NCI-H146 treated with DMSO at 0.1 percent for 48 hours (cell line): Measurements from ENCODE around the gene PHACTR3.

Experiments
- DNase-seq: peaks from one replicate; lab custom pipeline; 2025; ENCODE audit not compliant: unreplicated experiment; lab: John Stamatoyannopoulos, UW

The PHACTR3 gene

DNA sequence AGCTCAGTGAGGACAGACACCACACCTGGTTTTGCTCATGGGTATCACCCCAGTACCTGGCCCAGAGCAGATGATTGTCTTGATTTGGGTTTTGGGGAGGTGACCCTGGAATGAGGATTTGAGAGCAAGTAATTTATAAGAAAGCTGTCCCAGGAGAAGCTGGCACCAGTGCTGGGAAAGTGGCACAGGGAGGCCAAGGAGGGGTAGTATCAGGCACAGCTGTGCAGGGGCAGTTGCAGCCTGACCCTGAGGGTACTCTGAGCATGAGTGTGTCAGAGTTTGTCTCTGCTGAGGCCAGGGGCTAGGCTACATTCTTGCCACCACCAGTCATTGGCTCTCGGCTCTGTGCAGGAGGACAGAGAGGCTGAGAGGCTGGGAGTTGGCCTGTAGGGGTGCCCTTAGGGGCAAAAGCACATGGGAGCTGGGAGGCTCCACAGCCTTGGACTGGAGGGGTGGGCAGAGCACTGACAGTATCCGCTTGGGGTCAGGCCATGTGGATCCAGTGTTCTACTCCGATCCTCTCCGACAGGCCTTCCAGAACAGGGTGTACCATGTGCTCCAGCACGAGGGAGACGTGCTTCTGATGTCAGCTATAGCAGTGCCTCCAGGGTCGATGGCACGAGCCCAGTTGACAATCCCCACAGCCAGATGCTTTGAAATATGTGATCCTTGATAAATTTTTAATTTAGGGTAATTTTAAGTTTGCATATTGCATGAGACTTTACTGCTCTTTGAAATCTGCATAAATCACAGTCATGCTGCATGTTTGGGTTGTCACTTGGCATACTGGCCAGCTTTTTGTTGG is 121.3 kb downstream of the PHACTR3 start:
- DNase-seq, result no peak

DNA sequence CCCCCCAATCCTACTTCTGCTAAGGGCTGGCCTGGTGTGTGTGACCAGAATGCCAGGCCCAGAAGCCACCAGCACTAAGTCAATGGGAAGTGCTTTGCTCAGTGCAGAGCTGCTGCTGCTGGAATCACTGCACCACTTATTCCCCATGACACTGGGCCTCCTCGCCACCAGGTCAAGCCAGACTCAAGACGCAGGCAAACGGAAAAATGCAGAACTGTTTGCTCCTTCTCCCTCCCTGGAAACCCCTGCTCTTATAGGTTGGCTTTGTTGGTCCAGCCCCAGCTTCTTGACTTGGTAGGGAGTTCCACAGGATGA is 121.9 kb downstream of the PHACTR3 start:
- no peak for DNase-seq

DNA sequence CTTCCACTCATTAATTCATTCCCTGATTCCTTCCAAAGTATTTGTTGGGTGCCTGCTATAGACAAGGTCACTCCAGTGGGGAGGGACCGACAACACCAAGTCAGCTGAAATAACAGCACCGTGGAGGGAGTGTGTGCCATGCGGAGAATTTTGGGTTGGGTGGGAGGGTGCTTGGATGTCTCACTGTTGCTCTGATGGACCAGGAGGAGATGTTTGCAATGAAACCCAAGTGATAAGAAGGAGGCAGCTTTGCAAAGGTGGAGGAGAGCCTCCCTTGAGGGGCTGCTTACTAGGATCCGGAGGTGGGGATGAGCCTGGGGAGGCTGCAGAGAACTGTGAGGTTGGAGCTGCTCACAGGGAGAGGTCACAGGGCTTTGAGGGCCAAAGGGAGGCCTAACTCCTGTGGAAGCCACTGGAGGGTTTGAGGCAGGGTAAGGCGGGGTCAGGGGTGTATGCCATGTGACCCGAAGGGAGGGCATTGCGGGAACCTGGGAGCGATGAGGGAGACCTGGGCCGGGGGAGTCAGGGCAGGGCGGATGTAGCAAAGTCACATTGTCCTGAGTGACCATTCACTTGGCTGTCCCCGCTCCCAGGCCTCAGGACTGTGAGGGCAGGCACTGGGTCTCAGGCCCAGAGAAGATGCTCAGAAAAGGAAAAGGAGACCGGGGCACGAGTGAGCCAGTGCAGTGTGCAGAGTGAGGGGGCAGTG is 124.5 kb downstream of the PHACTR3 start:
- no peak for DNase-seq

DNA sequence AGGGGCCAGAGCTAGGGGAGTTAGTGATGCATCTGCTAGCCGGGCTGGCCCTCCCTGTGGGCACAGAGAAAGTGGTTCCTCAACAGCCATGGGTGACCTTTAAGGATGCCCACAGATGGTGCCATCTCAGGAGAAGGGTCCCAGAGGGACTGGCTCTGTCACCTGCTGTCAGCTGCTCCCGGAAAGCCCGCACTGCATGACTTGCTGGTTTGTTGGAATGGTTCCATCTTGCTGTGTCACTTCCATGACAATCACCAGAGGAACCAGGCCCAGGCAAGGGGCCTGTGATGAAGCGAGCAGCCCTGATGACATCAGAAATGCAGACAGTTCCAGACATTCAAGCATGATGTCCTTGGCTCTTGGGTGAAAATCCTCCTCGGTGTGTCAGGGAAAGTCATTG is 125.2 kb downstream of the PHACTR3 start:
- DNase-seq, result no peak

DNA sequence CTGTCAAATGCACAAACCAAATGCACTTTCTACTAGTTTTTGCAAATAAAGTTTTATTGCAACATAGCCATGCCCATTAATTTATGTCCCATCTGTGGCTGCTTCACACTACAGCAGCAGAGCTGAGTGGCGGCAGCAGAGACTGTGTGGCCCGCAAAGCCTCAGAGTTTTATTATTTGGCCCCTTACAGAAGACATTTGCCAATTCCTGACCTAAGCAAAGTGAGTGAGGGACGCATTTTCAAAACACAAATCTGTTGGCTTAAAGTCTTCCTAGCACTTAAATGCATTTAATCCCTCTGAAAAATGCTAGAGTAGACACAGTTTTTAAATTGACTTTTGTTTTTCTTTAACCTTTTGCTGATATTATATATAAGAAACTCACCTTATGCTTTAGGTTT is 126.4 kb downstream of the PHACTR3 start:
- DNase-seq, result no peak

DNA sequence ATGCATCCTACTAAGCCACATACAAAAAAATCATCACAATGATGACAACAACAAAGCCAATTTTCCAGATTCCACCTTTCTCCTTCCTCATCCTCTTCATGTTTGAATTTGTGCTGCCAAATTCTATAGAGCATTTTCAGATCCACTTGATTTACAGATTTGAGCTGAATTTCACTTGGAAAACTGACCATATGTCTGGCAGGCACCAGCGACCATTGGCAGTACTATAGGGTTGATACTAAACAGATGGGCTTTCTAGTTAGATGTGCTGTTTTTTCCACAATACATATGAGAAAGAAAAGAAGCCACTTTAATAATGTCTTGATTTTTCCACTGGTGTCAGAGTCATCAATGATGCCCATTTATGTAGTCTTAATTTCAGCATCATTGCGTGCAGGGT is 127.0 kb downstream of the PHACTR3 start:
- no peak for DNase-seq

DNA sequence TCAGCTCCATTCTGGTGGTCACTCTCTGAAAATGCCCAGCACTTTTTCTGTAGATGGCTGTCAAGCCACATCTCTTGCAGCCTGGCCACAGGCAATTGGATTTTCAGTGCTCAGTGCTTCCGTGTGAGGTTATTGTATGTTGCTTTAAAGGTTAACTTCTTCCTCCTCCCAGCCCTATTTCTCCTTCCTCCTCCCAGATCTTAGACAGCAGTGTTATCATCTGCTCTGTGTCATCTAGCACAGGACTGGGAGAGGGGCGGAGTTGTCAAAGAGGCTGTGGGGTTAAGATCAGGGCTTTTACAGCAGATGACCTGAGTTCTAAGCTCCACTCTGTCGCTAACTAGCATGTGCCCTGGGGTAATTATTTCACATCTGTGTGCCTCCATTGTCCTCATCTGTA is 129.0 kb downstream of the PHACTR3 start:
- DNase-seq, result no peak

DNA sequence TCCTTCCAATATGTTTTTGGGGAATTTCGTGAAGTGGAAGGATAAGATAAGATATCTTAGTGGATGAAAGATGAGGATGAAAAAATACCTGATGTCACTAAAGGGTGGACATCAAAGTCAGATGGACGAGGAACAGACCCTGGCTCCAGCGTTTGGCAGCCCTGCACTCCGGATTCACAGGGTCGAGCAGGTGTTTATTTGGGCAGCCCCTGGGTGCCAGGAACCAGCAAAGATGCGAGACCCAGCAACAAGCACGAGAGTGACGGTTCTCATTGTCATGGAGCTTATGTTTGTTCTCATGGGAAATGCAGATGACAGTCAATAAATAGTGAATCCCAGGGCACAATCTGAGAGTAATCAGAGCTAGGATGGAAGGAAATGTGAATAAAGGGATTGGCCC is 131.1 kb downstream of the PHACTR3 start:
- DNase-seq, result no peak

DNA sequence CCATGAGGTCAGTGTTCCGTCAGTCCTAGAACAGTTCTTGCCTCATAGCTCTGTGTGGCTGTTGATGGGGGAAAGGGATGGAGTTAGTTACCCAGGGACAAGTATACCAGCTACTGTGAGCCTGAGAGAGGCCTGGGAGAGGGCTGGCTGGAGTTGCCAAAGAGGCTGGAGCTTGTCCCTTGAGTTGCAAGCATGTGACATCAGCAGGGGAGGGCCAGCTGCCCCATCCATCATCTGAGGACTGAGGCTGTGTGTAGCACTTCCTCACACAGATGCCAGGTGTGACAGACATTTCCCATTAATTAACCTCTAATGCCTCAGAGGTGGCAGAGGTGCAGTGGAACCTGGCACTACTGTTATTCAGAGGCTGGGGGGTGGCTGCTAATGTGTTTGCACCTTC is 131.6 kb downstream of the PHACTR3 start:
- DNase-seq, result no peak

DNA sequence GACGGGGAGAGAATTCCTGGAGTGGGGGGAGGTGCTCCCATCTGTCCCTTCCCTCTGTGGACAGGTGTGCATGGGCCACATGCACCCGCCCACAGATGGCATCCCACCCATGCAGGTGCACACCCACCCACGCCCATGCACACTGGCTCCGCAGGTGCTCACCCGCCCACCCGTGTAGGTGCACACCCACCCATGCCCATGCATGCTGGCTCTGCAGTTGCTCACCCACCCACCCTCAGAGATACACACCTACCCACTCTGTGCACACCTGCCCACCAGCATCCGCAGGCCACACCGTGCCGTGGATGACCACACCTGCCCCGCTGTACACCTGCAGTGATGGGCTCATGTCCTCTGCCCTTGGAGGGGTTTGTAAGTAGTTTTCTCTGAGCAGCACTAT is 132.0 kb downstream of the PHACTR3 start:
- no peak for DNase-seq

DNA sequence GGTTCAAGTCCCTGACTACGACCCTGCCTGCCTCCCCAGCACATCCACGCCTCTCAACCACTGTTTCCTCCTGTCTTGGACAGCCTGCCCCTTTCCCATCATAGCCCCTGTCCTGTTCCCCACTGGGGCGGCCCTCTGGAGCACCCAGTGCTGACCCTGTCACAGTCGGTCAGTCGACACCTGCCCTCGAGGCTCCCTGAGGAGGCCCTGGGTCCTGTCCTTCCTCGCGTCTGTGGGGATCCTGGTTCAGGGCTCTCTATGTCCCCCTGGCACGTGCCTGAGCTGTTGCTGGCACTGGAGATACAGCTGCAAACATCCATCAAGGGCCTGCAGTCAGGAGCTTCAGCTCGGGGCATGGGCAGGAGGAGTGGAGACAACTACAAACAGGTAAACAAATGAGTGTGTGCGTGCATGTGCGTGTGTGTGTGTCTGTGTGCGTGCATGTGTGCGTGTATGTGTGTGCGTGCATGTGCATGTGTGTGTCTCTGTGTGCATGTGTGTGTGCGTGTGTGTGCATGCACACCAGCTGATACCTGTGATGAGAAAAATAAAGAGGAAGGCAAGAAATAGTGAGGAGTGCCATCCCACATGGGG is 132.8 kb downstream of the PHACTR3 start:
- no peak for DNase-seq

DNA sequence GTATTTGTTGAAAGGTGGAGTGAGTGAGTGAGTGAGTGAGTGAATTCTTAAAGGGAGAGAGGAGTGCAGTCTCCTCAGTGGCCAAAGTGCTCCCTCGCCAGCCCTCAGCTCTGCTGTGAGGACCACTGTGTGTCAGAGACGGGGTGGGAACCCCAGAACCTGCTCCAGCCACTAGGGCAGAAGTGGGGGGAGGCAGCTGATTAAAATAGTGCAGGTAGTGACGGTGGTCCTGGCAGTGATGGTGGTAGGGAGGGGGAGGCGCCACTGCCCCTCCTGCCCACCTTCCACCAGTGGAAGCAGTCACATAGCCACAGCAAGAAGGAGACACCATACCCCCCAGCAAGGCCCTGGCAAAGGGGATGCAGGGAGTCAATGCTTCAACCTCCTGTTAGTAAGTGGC is 133.5 kb downstream of the PHACTR3 start:
- no peak for DNase-seq

DNA sequence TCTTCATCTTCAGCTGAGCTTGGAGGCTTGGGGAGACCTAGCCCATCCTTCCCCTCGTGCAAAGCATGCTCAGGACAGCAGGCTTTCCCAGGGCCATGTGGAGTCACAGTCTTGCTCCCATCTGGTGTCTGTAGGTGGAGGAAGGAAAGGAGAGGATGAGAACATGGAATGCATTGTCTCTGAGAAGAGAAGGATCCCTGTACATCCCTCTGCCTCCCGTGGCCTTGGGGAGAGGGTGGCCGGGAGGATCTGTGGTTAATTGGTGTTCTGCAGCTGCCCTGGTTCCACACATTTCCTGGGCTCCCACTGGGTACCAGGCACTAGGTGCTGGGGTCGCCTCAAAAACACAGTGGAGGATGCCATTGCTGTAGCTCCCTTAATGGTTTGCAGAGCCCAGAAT is 134.5 kb downstream of the PHACTR3 start:
- DNase-seq, result no peak

DNA sequence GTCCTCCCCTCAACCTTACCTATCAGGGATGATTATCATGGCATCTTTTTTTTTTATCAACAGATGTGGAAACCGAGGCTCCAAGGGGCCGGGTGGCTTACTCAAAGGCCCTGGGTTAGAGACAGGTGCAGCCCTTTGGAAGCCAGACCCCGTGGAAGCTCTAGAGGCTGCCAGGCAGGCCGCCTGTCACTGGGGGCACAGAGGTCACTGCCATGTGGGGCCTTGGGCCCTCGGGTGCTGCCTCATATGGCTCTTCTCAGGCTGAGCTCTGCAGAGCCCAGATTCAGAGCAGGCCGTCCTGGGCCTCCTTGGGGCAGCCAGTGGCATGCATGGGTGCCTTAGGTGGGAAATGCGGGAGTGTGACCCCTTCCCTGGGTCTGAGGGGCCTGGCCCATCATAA is 136.3 kb downstream of the PHACTR3 start:
- no peak for DNase-seq

DNA sequence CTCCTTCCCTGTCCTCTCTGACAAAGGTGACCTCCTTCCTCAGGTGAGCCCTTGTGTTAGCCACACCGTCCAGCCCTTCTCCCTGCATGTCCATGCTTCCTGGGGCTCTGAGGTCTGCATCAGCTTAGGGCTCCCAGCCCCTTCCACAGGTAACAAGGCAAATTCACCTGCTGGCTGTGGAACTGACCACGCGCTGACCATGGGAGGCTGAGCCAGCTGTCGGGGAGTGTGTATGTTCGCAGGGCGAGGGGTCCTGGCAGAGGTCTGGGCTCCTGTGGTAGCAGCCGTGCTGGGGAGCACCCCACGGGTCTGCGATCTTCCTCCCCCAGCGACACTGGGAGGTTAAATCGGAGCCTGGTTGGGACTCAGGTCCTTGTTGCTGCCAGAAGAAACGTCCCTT is 136.7 kb downstream of the PHACTR3 start:
- no peak for DNase-seq

DNA sequence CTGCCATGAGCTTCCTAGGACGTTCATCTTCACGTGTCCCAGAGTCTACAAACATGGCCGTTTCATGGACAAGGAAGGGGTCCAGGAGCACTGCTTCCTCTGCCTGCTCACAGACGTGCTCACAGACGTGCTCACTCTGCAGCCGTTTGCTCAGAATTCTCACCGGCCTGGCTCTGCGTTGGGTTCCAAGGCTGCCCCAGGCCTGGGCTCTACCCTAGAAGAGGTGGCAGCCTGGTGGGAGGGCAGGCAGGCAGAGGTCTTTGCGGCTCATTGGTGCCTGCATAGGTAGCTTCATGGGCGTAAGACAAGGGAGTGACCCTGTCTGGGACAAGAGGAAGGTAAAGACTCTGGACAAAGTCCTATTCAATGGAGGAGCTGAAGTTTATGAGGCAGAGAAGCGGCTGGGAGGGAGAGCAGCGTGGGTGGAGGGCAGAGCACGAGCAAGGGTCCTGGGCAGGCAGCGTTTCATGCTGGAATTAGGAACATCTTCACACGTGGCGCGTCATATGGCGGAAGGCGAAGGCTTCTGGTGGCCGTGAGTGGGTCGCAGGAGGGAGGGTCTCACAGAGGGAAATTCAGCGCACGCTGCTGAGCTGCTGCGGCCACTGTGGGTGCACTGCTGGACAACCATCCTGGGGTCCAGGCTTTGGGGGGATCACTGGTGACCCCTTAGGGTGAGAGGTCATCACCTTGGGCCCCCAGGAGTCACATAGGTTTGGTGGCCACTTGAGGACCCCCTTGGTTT is 138.2 kb downstream of the PHACTR3 start:
- DNase-seq, result no peak

DNA sequence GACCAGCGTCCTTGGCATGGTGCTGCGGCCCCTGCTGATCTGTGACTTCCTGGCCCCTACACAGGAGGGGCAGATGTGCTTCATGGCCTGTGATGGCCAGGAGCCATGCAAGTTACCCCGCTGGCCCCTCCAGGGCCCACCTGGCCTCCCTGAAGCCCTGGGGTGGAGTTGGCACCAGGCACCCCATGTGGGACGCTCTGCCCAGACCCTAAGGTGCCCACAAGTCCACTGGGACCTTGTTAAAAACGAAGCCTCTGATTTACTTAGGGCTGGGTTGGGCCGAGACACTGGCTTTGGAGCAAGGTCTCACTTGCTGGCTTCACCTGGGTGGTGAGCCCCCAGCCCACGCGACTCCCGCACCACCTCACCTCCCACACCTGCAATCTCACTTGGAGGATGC is 139.0 kb downstream of the PHACTR3 start:
- no peak for DNase-seq

DNA sequence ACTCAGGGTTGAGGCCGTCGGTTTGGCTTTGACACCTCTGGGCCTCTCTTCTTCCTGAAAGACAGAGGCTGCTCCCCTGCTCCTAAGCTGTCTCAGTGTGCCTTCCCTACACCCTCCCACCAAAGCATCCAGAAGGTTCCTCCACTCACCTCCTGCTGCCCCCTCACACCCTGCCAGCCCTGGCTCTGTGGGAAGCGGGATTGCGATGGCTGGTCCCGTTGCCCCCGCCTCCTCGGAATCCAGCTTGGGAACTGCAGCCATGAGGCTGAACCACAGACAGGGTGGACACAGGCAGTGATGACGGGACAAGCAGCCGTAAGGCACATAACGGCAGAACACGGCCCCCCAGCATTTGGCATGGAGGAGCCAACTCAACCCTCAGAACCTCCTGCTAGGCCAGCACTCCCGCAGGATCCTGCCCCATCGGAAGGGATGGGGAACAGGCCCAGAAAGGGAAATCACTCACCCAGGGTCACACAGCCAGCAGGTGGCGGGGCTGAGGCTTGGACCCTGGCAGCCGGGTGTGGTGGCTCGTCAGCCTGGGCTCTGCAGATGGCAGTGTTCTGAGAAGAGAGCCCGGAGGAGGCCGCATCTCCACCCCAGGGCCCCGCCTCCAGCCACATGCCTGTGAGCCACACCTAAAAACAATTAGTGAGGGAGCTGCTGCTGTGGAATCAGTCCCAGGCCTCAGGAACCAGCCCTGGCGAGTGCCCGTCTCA is 139.6 kb downstream of the PHACTR3 start:
- no peak for DNase-seq

DNA sequence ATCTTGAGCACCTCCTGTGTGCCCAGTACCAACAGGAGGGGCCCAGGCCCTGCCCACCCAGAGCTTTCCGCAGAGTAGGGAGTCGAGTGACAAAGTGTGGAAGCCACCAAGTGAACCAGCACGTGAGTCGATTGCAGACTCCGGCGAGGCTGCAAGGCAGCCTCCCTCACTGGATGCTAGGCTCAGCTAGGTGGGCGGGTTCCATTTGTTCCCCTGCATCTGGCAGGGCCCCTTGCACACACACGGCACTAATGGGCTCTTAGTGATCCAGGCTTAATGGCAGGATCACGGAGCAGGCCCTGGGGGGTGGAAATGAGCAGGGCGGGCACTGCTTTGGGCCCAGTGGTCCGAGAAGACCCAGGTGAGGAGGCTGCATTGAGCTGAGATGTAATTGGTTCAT is 140.4 kb downstream of the PHACTR3 start:
- no peak for DNase-seq

DNA sequence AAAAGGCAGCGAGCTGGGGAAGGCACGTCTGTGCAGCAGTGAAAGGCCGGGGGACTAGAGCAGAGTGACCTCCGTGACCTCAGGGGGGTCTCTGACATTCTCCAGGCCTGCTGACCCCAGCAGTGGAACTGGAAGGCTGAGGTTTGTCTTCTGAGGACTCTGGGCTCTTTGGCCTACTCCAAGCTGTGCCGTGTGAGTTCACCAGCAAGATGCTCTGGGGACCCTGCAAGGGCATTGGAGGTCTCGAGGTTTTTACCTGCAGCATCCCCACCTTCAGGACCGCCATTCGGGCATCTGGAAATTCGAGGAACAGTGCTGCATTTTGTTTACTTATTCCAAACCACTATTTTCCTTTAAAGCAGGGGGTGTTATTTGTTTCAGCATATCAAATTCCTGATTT is 140.9 kb downstream of the PHACTR3 start:
- DNase-seq, result no peak

DNA sequence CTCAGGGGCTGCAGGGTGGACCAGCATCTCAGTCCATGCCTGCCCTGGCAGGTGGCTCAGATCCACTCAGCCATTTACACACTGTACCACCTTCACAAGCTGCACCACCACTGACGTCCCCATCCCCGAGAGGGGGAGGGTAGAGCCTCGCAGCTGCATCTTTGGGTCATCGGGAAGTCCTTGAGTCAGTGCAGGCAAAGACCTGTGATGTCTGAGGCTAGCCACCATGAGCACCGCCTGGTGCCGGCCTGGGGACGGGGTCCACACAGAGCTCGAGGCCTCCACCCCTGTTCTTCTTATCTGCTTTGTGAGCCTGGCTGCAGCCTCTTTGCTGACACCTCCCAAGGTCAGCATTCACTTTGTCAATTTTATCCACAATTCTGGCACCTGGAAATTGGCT is 141.4 kb downstream of the PHACTR3 start:
- no peak for DNase-seq
